Tibial artery (tissue), 4 donors: ENCODE measurements around the gene DIDO1.
"Not testable (repeated sequence)": the region's sequence is repeated elsewhere in the genome, so short reads cannot be mapped to it uniquely, and the experiment has no call there.

Experiments
- DNase-seq, 2 donors: peaks; one replicate each; pipeline ENCODE4 v3.0.0-alpha.2; 2019
- H3K27ac ChIP-seq, 2 donors: fragments of 200-600 bp; sonication (generic) in 1 of 2; 1 replicate in 1 of 2; 2 replicates in 1 of 2; pipeline ENCODE4 v1.5.1; 2018 to 2019; ENCODE audit warnings: mild to moderate bottlenecking in 1 of 2
- H3K27me3 ChIP-seq, 2 donors: fragments of 200-600 bp; sonication (generic) in 1 of 2; one replicate each; pipeline versions ENCODE4 v1.5.1 to v1.6.0; 2016 to 2019
- H3K36me3 ChIP-seq, 3 donors: fragments of 200-600 bp; sonication (generic) in 2 of 3; one replicate each; pipeline ENCODE4 v1.5.1; 2016 to 2019; ENCODE audit warnings: mild to moderate bottlenecking in 2 of 3
- H3K4me1 ChIP-seq, 4 donors: fragments of 200-600 bp; sonication (generic) in 2 of 4; 1 replicate in 3 of 4; 2 replicates in 1 of 4; pipeline ENCODE4 v1.5.1; 2016 to 2019
- H3K4me3 ChIP-seq, 2 donors: fragments of 200-600 bp; sonication (generic) in 1 of 2; 1 replicate in 1 of 2; 2 replicates in 1 of 2; pipeline ENCODE4 v1.5.1; 2018 to 2019; ENCODE audit warnings: mild to moderate bottlenecking in 2 of 2
- H3K9me3 ChIP-seq, 3 donors: fragments of 200-600 bp; sonication (generic) in 1 of 3; one replicate each; pipeline ENCODE4 v1.5.1; 2016 to 2019
- CTCF ChIP-seq, 2 experiments: fragments of 200-600 bp in 1 of 2; fragments of 450-650 bp in 1 of 2; IDR thresholded peaks; one replicate each; pipeline ENCODE4 v1.5.1; 2017 to 2019; ENCODE audit warnings: antibody characterized with exemption in 2 of 2, mild to moderate bottlenecking in 1 of 2, moderate library complexity in 1 of 2
- intact Hi-C: fragments of 100-400 bp; cut with DNase I; formaldehyde crosslinking; loops from one replicate; pipeline ENCODE4 v1.15.0; 2023; ENCODE audit warnings: low total_unique reads

The DIDO1 gene

DNA sequence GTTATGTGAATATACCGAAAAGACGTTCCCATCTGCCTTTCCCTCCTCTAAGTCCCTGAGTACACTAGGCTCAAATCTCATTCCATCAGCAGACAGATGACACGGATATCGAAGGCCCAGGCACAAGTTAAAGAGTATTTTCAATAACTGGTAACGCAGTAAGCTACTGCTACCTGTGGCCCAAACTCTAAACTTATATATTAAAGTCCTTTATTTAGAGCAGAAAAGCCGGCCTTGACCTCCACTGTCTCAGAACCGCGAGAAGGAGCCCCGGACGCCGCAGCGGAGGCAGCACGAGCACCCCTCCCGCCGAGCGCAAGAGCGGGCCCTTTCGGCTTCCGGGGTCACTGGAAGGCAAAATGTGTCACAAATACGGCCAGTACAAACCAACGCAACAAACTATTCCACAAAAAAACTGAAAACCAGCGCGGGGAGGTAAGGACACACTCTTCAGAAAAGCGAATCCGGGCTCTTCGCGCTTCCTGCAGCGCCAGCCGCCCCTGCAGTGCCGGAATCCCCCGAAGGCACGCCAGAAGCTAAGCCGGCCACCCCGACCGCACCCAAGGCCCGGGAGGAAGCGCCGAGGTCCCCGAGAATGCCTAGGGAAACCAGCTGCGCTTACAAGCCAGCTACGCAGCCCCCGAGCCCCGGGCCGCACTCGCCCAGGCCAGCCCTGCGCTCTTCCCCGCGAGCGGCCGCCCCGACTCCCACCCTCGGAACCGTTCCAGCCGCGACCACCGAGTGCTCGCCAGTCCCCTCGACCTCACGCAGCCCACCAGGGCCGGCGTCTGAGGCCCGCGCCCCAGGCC, 681 bp downstream of the DIDO1 start:
- Histone ChIP-seq H3K27me3 (no peaks in the 10 kb centered on the region), H3K4me3 (peak overlapping the region; percentile 82 to 94), H3K4me1 (peaks cover 0 to 79% (median 63%) of the 10 kb centered on the region in 4 donors), H3K9me3 (no peaks in the 10 kb centered on the region), H3K36me3 (no peaks in the 10 kb centered on the region), H3K27ac (peak overlapping the region; percentile 94 to 98)
- intact Hi-C loops, result no loop called here
- DNase-seq, result no peak
- no peak for TF ChIP-seq CTCF (IDR thresholded peaks at IDR 0.05)

- Histone ChIP-seq H3K36me3 (no peaks in the 10 kb centered on the region), H3K9me3 (no peaks in the 10 kb centered on the region), H3K27ac (peak overlapping the region; percentile 94 to 98), H3K4me1 (peaks cover 0 to 83% (median 68%) of the 10 kb centered on the region in 4 donors), H3K27me3 (no peaks in the 10 kb centered on the region), H3K4me3 (peak overlapping the region; percentile 82 to 94)
- intact Hi-C loops, result no loop called here
- TF ChIP-seq CTCF (IDR thresholded peaks at IDR 0.05), result no peak
- no peak for DNase-seq
These were observed 1.3 kb downstream of the DIDO1 start for GRCh38 chr20:62925076-62925419.

GRCh38 chr20:62924442-62925075, 1.7 kb downstream of the DIDO1 start:
- DNase-seq, result no peak
- peaks cover 0 to 83% (median 71%) of the 10 kb centered on the region in 4 donors for H3K4me1 ChIP-seq
- no peaks in the 10 kb centered on the region for H3K9me3 ChIP-seq
- no peaks in the 10 kb centered on the region for H3K36me3 ChIP-seq
- no peak for TF ChIP-seq CTCF (IDR thresholded peaks at IDR 0.05)
- no peaks in the 10 kb centered on the region for H3K27me3 ChIP-seq
- peak overlapping the region; percentile 94 to 98 for H3K27ac ChIP-seq
- intact Hi-C loops, result no loop called here
- peak overlapping the region; percentile 82 to 94 for H3K4me3 ChIP-seq

GRCh38 chr20:62923669-62924441, 2.5 kb downstream of the DIDO1 start:
- peak overlapping the region; percentile 82 to 94 for H3K4me3 ChIP-seq
- intact Hi-C loops, result no loop called here
- no peaks in the 10 kb centered on the region for H3K27me3 ChIP-seq
- no peaks in the 10 kb centered on the region for H3K36me3 ChIP-seq
- H3K9me3 ChIP-seq, result no peaks in the 10 kb centered on the region
- DNase-seq, result no peak
- H3K27ac ChIP-seq, result peak overlapping the region; percentile 94 to 98
- TF ChIP-seq CTCF (IDR thresholded peaks at IDR 0.05), result no peak
- peaks cover 0 to 88% (median 73%) of the 10 kb centered on the region in 4 donors for H3K4me1 ChIP-seq

- DNase-seq, H3K36me3 ChIP-seq, H3K27me3 ChIP-seq, H3K9me3 ChIP-seq, intact Hi-C loops: not testable (repeated sequence)
- Histone ChIP-seq H3K4me1 (peaks cover 0 to 88% (median 70%) of the 10 kb centered on the region in 4 donors), H3K27ac (peak overlapping the region; percentile 60 to 94), H3K4me3 (peak overlapping the region in 1 of 2 donors; percentile 2)
These were observed 3.1 kb downstream of the DIDO1 start for GRCh38 chr20:62923059-62923668.
